ENCODE measurements around the gene COPG2. TPM values are rescaled to one million over a fixed set of nuclear protein-coding genes. Genes with fewer than 3 reads are reported as not detected.
"Not testable (repeated sequence)": the region's sequence is repeated elsewhere in the genome, so short reads cannot be mapped to it uniquely, and the experiment has no call there.

COPG2 gene
- total and polyA plus RNA-seq, 2 donors (not counting 3 experiments of a cell fraction or from before 2014, with no cell fraction given) = 9.4 to 11.6 TPM

GRCh38 chr7:130695840-130696239 lies 27.3 kb upstream of the COPG2 start:
- Histone ChIP-seq H3K9ac (replicated peaks; ENCODE audit: extremely low read depth, insufficient read depth, low read length) (no peak overlapping the region), H3K4me1 (ENCODE audit: control insufficient read depth, extremely low read depth, insufficient read depth, low read length) (no peaks in the 10 kb centered on the region), H3K9me3 (replicated peaks; ENCODE audit: control insufficient read depth, insufficient read depth, low read length) (no peaks in the 10 kb centered on the region), H4K20me1 (replicated peaks; ENCODE audit: control insufficient read depth, extremely low read depth, insufficient read depth, low read length) (no peaks in the 10 kb centered on the region), H3K36me3 (ENCODE audit: control insufficient read depth in 2 of 2, extremely low read depth in 1 of 2, insufficient read depth in 2 of 2, low read length in 2 of 2) (no peaks in the 10 kb centered on the region), H3K4me2 (ENCODE audit: insufficient read depth, low read length) (no peak overlapping the region), H3K27ac (ENCODE audit: insufficient read depth, low read depth, low read length) (no peak overlapping the region), H3K27me3 (ENCODE audit: control insufficient read depth in 2 of 2, insufficient read depth in 2 of 2, low read length in 2 of 2) (peaks cover 0 to 7% of the 10 kb centered on the region in 2 experiments), H3K4me3 (replicated peaks in 1 of 3; ENCODE audit: insufficient read depth in 1 of 3, low read depth in 1 of 3, low read length in 3 of 3) (no peak overlapping the region), H3K9me1 (replicated peaks; ENCODE audit: control insufficient read depth, extremely low read depth, insufficient read depth, low read length) (no peaks in the 10 kb centered on the region), H3K79me2 (ENCODE audit: control insufficient read depth, insufficient read depth, low read length) (no peaks in the 10 kb centered on the region), H2AFZ (ENCODE audit: low read depth, low read length) (no peak overlapping the region)
- FAIRE-seq (peak; percentile 48), DNase-seq (ENCODE audit: low read depth, low spot score) (peak; percentile 41)
- intact Hi-C loops (cut with micrococcal nuclease) = loop anchor here (1.0 kb wide), 2 partner anchors 454 to 624 kb away; no protein-coding TSS in a partner anchor
- BruUV-seq (replicated peaks) = no TSS peak
- ChIA-PET POLR2A (no interaction called here), CTCF (no interaction called here)
- dilution Hi-C loops (cut with MboI; ENCODE audit: extremely low pct_ligation_motif_present, low sequenced_read_pairs) = no loop called here
- TF ChIP-seq, protein P1, sequence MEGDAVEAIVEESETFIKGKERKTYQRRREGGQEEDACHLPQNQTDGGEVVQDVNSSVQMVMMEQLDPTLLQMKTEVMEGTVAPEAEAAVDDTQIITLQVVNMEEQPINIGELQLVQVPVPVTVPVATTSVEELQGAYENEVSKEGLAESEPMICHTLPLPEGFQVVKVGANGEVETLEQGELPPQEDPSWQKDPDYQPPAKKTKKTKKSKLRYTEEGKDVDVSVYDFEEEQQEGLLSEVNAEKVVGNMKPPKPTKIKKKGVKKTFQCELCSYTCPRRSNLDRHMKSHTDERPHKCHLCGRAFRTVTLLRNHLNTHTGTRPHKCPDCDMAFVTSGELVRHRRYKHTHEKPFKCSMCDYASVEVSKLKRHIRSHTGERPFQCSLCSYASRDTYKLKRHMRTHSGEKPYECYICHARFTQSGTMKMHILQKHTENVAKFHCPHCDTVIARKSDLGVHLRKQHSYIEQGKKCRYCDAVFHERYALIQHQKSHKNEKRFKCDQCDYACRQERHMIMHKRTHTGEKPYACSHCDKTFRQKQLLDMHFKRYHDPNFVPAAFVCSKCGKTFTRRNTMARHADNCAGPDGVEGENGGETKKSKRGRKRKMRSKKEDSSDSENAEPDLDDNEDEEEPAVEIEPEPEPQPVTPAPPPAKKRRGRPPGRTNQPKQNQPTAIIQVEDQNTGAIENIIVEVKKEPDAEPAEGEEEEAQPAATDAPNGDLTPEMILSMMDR (IDR thresholded peaks at IDR 0.05; ENCODE audit: extremely low read depth in 1 of 2, insufficient read depth in 1 of 2, low read depth in 1 of 2, low read length in 2 of 2) = peak; percentile 36 to 52
- TF ChIP-seq MYC (IDR thresholded peaks at IDR 0.05; ENCODE audit: low read depth, low read length) (no peak), GATA2 (IDR thresholded peaks at IDR 0.05; ENCODE audit: insufficient read depth, insufficient read length, low read depth, low read length) (no peak)

- dilution Hi-C loops (cut with MboI; ENCODE audit: extremely low pct_ligation_motif_present, low sequenced_read_pairs); H3K27ac ChIP-seq (ENCODE audit: insufficient read depth, low read depth, low read length); CTCF ChIA-PET; FAIRE-seq; H3K4me1 ChIP-seq (ENCODE audit: control insufficient read depth, extremely low read depth, insufficient read depth, low read length); H3K9me3 ChIP-seq (replicated peaks; ENCODE audit: control insufficient read depth, insufficient read depth, low read length); H2AFZ ChIP-seq (ENCODE audit: low read depth, low read length); H3K4me3 ChIP-seq (replicated peaks in 1 of 3; ENCODE audit: insufficient read depth in 1 of 3, low read depth in 1 of 3, low read length in 3 of 3); H3K9me1 ChIP-seq (replicated peaks; ENCODE audit: control insufficient read depth, extremely low read depth, insufficient read depth, low read length); DNase-seq (ENCODE audit: low read depth, low spot score); H3K36me3 ChIP-seq (ENCODE audit: control insufficient read depth in 2 of 2, extremely low read depth in 1 of 2, insufficient read depth in 2 of 2, low read length in 2 of 2); H3K4me2 ChIP-seq (ENCODE audit: insufficient read depth, low read length); H3K79me2 ChIP-seq (ENCODE audit: control insufficient read depth, insufficient read depth, low read length); intact Hi-C loops (cut with micrococcal nuclease); H3K27me3 ChIP-seq (ENCODE audit: control insufficient read depth in 2 of 2, insufficient read depth in 2 of 2, low read length in 2 of 2); BruUV-seq (replicated peaks); H4K20me1 ChIP-seq (replicated peaks; ENCODE audit: control insufficient read depth, extremely low read depth, insufficient read depth, low read length); H3K9ac ChIP-seq (replicated peaks; ENCODE audit: extremely low read depth, insufficient read depth, low read length); POLR2A ChIA-PET: not testable (repeated sequence)
These were observed 23.8 kb upstream of the COPG2 start for GRCh38 chr7:130692396-130692795.
